HG02610 (cell line): Measurements from ENCODE around the gene TMC6.
"Not testable (repeated sequence)": the region's sequence is repeated elsewhere in the genome, so short reads cannot be mapped to it uniquely, and the experiment has no call there.

Experiments used
- ATAC-seq: cut with Tn5 transposase; IDR thresholded peaks from one replicate; pipeline ENCODE4 v1.9.1; 2021; ENCODE audit warnings: mild to moderate bottlenecking, moderate library complexity; ENCODE audit not compliant: unreplicated experiment

Gene TMC6

GRCh38 chr17:78159575-78160158, 31.1 kb upstream of the TMC6 start:
- ATAC-seq = peak; percentile 58

DNA sequence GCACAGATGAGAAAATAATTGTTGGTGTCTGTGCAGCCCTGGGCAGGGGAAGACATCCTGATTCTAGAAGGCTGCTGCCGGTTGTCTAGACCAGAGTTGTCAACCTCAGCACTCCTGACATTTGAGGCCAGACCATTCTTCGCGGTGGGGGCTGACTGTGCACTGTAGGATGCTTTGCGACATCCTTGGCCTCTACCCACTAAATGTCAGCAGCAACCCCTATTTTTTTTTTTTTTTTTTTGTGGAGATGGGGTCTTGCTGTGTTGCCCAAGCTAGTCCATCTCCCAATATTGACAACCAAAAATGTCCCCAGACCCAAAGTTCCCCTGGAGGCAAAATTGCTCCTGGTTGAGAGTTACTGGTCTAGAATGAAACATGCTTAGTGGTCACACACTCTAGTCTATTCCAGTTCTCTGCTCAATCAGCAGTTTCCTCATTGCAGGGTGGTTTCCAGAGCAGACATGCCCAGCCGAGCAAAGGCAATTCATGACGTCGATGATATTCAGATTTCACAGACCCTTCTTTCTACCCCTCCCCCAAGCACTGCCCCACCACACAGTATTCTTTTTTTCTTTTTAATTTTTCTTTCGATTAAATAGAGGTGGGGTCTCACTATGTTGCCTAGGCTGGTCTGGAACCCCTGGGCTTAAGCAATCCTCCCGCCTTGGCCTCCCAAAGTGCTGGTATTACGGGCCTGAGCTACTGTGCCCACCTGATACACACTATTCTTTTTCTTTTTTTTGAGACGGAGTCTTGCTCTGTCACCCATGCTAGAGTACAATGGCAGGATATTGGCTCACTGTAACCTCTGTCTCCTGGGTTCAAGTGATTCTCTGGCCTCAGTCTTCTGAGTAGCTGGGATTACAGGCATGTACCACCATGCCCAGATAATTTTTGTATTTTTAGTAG, 26.6 kb upstream of the TMC6 start:
- peak; percentile 52 for ATAC-seq

- ATAC-seq = no peak
Measured at GRCh38 chr17:78151514-78152008, 23.0 kb upstream of the TMC6 start.

- no peak for ATAC-seq
Measured at GRCh38 chr17:78148286-78149016, 19.9 kb upstream of the TMC6 start.

DNA sequence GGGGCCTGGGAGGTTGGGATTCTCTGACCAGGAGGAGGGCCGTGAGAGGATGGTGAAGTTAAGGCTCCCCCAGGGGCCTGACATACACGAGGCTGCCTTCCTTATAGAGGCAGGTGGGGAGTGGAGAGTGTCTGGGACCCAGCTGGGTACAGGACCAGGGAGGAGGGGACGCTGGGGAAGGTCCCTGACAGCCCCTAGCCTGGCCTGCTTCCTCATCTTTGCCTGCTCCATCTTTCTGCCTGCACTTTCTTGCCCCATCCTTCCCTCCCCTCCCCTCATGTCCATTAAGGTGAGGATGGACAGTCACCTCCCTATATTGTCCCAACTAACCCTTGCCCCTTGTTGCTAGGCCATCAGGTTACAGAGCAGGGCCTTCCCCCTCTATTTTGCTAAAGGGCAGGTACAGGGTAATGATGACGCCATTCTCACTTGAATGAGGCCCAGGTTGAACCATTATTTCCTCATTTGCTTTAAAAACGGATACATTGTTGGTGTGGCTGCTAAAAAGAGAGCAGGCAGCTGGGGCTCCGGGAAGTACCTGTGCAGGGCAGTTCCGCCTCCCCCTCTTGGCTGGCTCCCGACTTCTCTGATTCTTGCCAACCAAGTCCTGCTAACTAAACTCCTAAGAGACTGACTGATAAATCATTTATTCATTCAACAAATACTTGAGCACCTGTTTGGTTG, 18.9 kb upstream of the TMC6 start:
- ATAC-seq = peak; percentile 43

- ATAC-seq = no peak
Measured at GRCh38 chr17:78146881-78147280, 18.3 kb upstream of the TMC6 start.

GRCh38 chr17:78146471-78146869, 17.9 kb upstream of the TMC6 start:
- no peak for ATAC-seq

DNA sequence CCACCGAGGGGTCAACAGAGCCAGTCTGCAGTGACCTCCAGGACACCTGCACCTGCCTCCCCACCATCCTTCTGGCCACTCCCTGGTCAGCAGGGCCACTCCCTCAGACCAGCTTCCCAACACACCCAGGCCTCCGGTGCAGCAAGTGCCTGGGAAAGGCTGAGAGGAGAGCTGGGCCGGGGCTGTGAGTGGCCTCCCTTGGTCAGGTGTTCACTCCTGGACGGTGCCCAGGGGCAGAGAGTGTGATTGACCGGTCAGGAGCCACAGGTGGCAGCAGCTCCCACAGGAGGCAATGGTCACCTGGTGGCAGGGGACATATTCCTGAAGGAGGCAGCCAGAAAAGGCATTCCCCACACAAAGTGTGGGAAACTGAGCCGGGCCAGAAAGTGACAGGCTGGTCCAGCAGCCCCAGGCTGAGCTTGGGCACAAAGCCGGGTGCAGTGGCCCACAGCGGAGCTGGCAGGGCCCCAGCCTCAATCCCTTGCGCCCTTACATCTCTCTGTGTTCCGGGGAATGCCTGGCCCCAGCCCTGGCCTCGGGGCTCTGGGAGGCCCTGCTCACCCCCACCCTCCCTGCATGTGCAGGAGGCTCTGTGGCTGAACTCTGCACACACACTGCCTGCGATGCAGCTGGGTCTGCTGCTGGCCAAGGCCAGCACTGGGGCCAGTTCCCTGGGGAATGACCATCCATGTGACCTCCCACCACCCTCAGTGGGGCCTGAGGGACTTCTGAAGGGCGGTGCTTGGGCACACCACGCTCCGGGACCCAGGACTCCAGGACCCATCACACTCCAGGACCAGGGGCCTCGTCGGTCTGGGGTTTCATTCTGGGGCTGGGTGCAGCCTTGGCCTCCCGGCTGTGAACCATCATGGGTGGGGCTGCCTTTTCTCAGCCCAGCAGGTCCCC, 16.4 kb upstream of the TMC6 start:
- no peak for ATAC-seq

DNA sequence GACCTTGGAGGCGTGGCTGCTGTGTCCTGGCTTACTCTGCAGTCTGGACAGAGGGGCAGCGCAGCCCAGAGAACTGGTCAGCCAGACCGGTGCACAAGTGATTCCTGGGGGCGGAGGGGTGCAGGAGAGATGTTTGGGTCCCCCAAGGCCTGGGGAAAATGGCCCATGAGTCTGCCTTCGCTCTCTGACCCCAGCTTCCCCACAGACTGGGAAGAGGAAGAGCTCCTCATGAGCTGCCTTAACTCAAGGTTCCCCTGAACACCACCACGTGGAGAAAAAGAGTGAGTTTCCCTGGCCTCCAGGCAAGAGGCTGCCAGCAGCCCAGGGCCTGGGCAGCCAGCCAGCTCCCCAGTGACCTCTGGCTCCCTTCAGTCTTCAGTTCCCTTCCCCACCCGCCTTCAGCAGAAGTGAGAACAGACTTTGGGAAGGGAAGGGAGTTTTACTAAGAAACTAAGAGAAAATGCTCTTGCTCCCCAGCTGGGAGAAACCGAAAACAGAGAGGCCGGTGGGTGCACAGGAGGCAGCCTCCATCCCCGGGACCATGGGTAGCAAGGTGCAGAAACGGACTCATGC, 15.7 kb upstream of the TMC6 start:
- ATAC-seq = no peak

DNA sequence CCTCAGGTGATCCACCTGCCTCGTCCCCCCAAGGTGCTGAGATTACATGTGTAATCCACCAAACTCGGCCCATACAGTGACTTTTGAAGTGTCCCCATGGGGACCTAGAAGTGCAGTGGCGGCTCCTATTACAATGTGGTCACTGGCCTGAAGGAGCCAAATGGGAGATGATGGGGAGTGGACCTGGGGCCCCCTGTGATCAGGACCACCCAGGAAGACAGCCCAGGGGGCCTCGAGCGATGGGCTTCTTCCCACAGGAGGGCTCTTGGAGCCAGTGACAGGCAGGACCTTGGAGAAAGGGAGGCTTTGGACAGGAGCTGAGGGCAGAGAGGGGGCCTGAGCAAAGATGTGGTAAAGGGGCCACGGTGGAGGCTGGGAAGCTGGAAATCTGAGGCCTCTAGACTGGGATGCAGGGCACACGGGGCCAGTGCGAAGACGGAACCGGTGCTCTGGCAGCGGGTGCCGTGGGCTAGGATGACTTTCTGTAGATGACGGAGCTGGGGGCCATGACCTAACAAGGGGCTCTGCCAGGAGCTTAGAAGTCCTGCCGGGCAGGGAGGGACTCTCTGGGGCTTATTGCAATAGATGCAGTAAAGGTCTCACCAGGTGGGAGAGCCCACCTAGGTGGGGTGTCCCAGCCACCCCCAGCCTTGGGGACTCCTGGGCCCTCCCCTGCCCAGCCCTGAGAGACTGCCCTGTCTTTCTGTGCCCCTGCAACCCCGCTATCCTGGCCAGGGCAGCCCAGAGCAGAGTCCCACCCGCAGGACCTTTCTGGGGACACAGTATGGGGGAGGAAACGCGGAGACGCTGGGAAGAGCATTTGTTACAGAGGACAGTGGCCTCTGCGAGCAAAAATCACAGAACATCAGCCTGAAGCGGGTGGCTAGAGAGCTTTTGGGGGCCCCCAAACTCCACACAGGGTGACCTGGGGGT, 14.9 kb upstream of the TMC6 start:
- no peak for ATAC-seq

DNA sequence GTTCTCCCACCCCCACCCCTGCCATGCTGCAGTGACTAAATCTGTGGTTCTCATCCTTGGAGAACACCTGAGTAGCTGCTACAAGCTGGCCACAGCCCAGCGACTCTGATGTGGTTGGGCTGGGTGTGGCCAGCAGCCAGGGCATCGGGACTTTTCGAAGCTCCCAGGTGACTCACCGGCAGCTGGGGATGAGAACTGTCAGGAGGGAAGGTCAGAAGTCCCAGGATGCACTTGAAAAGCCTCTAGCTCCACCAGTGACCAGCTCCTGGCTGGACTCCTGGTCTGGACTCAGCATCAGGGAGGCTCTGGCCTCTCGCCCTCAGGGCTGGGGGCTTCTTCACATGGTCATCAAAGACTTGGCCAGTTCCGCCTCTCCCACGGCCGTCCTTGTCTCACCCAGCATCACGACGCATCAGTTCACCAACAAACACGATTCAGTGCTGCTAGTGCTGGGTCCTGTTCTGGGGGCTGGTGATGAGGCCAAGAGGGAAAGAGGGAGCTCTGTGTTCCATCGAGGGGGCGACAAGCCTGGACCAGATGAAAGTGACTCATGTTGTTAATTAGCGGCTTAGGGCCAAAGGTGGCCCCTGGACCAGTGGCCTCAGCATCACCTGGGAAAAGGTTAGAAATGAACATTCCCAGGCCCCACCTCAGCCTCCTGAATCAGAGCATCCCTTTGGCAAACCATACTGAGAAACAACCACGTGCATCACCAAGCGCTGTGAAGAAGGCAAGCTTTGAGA, 13.7 kb upstream of the TMC6 start:
- no peak for ATAC-seq

DNA sequence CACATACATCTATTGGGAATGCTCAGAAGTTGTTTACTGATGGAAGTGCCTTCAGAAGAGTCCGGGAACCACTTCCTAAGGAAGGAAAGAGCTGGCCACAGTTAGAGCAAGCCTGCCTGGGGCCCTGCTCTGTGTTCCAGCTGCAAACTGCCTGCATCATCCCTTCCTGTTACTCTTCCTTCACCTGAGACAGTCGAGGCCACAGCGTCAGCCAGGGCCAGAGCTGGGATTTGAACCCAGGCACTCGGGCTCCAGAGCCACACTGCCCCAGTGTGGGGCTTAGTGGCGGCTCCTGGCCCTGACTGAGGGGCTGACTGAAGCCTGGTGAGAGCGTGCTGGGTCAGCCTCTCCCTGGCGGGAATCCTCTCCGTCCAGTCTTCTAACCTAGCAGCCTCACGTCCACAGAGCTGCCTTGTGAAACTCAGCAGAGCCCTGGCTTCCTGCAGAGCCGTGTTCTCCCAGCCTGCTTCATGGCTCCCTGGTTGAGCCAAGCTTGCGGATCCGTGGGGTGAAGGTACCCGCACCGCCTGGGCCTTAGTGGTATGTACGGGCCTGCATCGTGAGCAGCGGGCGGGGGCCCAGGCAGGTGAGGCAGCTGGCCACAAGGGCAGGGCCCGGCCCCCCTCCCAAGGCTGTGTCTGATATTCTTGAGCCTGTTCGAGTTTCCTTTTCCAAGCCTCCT, 13.0 kb upstream of the TMC6 start:
- ATAC-seq = no peak

DNA sequence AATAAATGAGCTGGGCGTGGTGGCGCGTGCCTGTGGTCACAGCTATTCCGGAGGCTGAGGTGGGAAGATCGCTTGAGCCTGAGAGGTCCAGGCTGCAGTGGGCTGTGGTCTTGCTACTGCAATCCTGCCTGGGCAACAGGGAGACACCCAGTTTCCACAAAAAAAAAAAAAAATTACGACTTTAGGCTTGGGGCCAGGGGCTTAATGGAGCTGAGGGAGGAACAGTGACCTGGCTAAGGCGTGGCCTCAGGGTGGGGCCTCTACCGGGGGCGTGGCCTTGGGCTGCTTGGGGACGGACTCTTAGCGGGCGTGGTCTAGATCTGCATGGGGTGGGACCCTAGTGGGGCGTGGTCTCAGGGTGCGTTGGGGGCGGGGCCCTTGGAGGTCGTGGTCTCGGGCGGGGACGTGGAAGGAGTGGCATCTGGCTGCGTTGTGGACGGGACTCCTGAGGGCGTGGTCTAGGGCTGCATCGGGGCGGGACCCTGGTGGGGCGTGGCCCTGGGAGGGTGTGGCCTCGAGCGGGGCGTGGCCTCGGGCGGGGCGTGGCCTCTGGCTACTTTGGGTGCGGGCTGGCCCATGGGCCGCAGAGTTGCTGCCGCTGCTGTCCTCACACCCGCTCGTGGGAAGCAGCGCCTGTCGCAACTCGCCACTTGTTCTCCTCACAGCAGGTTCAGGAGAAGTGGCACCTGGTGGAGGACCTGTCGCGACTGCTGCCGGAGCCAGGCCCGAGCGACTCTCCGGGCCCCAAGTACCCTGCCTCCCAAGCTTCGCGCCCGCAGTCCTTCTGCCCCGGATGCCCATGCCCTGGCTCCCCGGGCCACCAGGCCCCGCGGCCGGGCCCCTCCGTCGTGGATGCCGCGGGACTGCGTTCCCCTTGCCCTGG, 11.9 kb upstream of the TMC6 start:
- peak; percentile 72 for ATAC-seq

- ATAC-seq = not testable (repeated sequence)
Measured at GRCh38 chr17:78139861-78140168, 11.3 kb upstream of the TMC6 start.

DNA sequence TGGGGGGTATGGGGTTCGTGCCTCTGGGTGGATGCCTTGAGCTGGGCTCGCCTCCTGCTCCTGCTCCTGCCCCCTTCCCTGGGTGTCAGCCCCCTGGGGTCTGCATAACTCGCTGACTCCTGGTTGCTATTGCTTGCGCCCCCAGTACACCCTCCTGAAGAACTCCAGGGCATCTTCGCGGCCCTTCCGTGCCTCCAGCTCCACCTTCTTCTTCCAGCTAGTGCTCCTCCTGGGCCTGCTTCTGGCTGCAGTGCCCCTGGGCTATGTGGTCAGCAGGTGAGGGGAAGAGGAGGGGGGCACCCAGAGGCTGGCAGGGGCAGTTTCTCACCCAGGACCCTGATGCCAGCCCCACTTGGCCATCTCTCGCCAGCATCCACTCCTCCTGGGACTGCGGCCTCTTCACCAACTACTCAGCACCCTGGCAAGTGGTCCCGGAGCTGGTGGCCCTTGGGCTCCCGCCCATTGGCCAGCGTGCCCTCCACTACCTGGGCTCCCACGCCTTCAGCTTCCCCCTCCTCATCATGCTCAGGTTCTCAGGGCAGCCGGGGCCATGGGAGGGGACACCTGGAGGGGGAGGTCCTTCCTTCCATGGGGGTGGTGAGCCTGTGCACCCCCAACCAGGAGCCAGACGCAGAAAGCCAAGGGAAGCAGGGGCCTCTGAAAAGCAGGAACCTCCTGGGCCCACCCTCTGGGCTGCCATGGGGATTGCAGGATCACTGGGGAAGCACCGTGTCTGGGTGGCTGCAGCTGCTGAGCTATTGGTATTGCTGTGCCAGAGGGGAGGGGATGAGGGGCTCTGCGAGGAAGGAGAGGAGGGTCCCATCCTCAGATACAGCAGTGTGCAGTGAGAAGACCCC, 9.9 kb upstream of the TMC6 start:
- ATAC-seq = no peak
